ENCODE data around the gene TRIM31. TPM values are rescaled to one million over a fixed set of nuclear protein-coding genes. Genes with fewer than 3 reads are reported as not detected.

TRIM31 gene
- not detected in 2 replicates for polyA plus RNA-seq (2012; rRNA removed)
- not detected in 2 replicates for polyA plus RNA-seq (2012; cell fraction: cytosol; rRNA removed)
- not detected in 2 replicates for polyA plus RNA-seq (2012; cell fraction: nucleus; rRNA removed)

- H3K79me2 ChIP-seq (ENCODE audit: insufficient read depth) = no peaks in the 10 kb centered on the region
- no peak within 1 kb of the TSS for H3K4me2 ChIP-seq
- no peak within 1 kb of the TSS for H3K4me3 ChIP-seq (ENCODE audit: low read depth in 2 of 2, low read length in 1 of 2)
- no peaks in the 10 kb centered on the region for H4K20me1 ChIP-seq (ENCODE audit: insufficient read depth)
- H3F3A ChIP-seq (replicated peaks; ENCODE audit: insufficient read depth) = peaks cover 4% of the 10 kb centered on the region
- H3K4me1 ChIP-seq (ENCODE audit: control insufficient read depth in 1 of 2, insufficient read depth in 2 of 2, low read depth in 1 of 2, low read length in 1 of 2) = no peaks in the 10 kb centered on the region
- H3K9me2 ChIP-seq = no peaks in the 10 kb centered on the region
- POLR2A ChIA-PET = no interaction called here
- no peak within 1 kb of the TSS for H3K9ac ChIP-seq
- peaks cover 59% of the 10 kb centered on the region for H3K27me3 ChIP-seq (ENCODE audit: insufficient read depth)
- H2AFZ ChIP-seq (ENCODE audit: low read depth) = no peak within 1 kb of the TSS
- CTCF ChIA-PET = interaction anchor here (1.0 to 2.6 kb wide), 4 partner anchors 10 to 19 kb away, joined by 3 to 15 read pairs (median 4); no protein-coding TSS in a partner anchor
- H3K36me3 ChIP-seq (replicated peaks in 1 of 2; ENCODE audit: control insufficient read depth in 1 of 2, insufficient read depth in 2 of 2, low read length in 1 of 2) = no peaks in the 10 kb centered on the region
- no peak within 1 kb of the TSS for H3K27ac ChIP-seq (ENCODE audit: low read depth in 2 of 2, low read length in 1 of 2)
- H3K9me3 ChIP-seq = no peaks in the 10 kb centered on the region
- no peak for DNase-seq
- 1% methylated on average over 3 of the region's 3 CpGs for WGBS (ENCODE audit: low lambda C conversion rate)
- TF ChIP-seq TAF1 (IDR thresholded peaks at IDR 0.05; ENCODE audit: borderline replicate concordance, low read depth, low read length) (no peak), TCF12 (IDR thresholded peaks at IDR 0.05) (no peak), EP300 (IDR thresholded peaks at IDR 0.05; ENCODE audit: borderline replicate concordance in 1 of 2, low read depth in 1 of 2, low read length in 1 of 2) (no peak), RAD21 (IDR thresholded peaks at IDR 0.05; ENCODE audit: low read length) (no peak), ZBTB33 (IDR thresholded peaks at IDR 0.05; ENCODE audit: borderline replicate concordance, low read depth) (no peak), YY1 (IDR thresholded peaks at IDR 0.05; ENCODE audit: low read depth) (no peak), FOXM1 (IDR thresholded peaks at IDR 0.05; ENCODE audit: low read depth) (no peak), CHD2 (IDR thresholded peaks at IDR 0.05; ENCODE audit: low read length, partially characterized antibody) (no peak), RXRA (IDR thresholded peaks at IDR 0.05; ENCODE audit: borderline replicate concordance, low read depth) (no peak)
Observed at GRCh38 chr6:30113003-30113759, at the start of gene TRIM31. Gene TRIM31, minus strand, starts transcription at chr6:30113090. Its CDS starts 285 bp downstream, at chr6:30112805.

GRCh38 chr6:30162265-30163089 is 49.6 kb upstream of the TRIM31 start:
- no peak overlapping the region for H3K27ac ChIP-seq (ENCODE audit: low read depth in 2 of 2, low read length in 1 of 2)
- no peak overlapping the region for H3K9ac ChIP-seq
- no peaks in the 10 kb centered on the region for H3K9me2 ChIP-seq
- H3K4me1 ChIP-seq (ENCODE audit: control insufficient read depth in 1 of 2, insufficient read depth in 2 of 2, low read depth in 1 of 2, low read length in 1 of 2) = no peaks in the 10 kb centered on the region; a peak in 1 of 4 replicates
- TF ChIP-seq RXRA (IDR thresholded peaks at IDR 0.05; ENCODE audit: borderline replicate concordance, low read depth) = no peak
- TF ChIP-seq PBX3 (IDR thresholded peaks at IDR 0.05) = no peak
- TF ChIP-seq REST (IDR thresholded peaks at IDR 0.05; ENCODE audit: low read depth, low read length) = no peak
- no peak for TF ChIP-seq SIN3A (IDR thresholded peaks at IDR 0.05; ENCODE audit: borderline replicate concordance, low read depth, low read length)
- no peak for TF ChIP-seq JUND (IDR thresholded peaks at IDR 0.05)
- TF ChIP-seq MEF2A (IDR thresholded peaks at IDR 0.05; ENCODE audit: borderline replicate concordance, low read depth) = no peak
- no peak for TF ChIP-seq TAF1 (IDR thresholded peaks at IDR 0.05; ENCODE audit: borderline replicate concordance, low read depth, low read length)
- H3K36me3 ChIP-seq (replicated peaks in 1 of 2; ENCODE audit: control insufficient read depth in 1 of 2, insufficient read depth in 2 of 2, low read length in 1 of 2) = no peaks in the 10 kb centered on the region
- H3K4me3 ChIP-seq (ENCODE audit: low read depth in 2 of 2, low read length in 1 of 2) = no peak overlapping the region
- 31% methylated on average over 12 of the region's 12 CpGs for WGBS (ENCODE audit: low lambda C conversion rate)
- ChIA-PET POLR2A (no interaction called here), CTCF (no interaction called here)
- DNase-seq = no peak
- H3F3A ChIP-seq (replicated peaks; ENCODE audit: insufficient read depth) = no peaks in the 10 kb centered on the region
- peaks cover 63% of the 10 kb centered on the region; the same call in 1 of the 2 replicates for H3K27me3 ChIP-seq (ENCODE audit: insufficient read depth)
- no peak overlapping the region for H3K4me2 ChIP-seq
- H4K20me1 ChIP-seq (ENCODE audit: insufficient read depth) = no peaks in the 10 kb centered on the region
- no peaks in the 10 kb centered on the region for H3K79me2 ChIP-seq (ENCODE audit: insufficient read depth)
- H2AFZ ChIP-seq (ENCODE audit: low read depth) = no peak overlapping the region
- no peaks in the 10 kb centered on the region for H3K9me3 ChIP-seq
